ENCODE measurements around the gene METTL26.
"Not testable (repeated sequence)": the region's sequence is repeated elsewhere in the genome, so short reads cannot be mapped to it uniquely, and the experiment has no call there.

Gene METTL26

DNA sequence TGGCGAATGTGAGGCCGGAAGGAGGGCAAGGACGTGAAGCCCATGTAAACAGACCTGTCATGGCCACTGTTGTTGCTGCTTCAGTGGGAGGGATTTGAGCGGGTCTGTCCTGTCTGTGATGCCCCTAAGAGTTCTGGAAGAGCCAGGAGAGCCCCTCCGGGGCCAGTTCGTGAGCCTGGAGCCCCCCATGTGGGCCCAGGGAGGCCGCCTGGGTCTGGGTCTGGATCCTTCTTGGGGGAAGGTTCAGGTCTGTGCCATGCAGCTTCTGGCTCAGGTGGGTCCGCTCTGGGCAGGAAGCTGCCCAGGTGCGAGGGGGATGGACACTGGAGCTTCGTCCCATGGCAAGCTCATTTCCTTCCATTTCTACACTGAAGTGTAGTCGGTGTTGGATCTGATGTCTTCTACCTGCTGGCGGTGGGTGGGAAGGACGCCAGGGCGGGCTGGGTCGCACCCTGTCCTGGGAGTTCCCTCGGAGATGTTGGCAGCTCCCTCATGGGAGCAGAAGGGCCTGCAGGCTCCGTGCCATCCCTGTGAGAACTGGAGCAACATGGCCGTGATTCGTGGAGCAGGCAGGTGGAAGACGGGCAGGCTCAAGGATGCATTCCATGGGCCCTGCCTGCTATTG, 16.5 kb downstream of the METTL26 start:
- no peak overlapping the region for H3K27ac Mint-ChIP-seq
- H3K4me3 Mint-ChIP-seq: no peak overlapping the region
- H3K27me3 Mint-ChIP-seq (ENCODE audit: low read depth): no peaks in the 10 kb centered on the region
- no peaks in the 10 kb centered on the region for H3K4me1 Mint-ChIP-seq (ENCODE audit: low read depth)
- H3K36me3 Mint-ChIP-seq (ENCODE audit: low read depth): peaks cover 2% of the 10 kb centered on the region
- no peaks in the 10 kb centered on the region for H3K9me3 Mint-ChIP-seq

DNA sequence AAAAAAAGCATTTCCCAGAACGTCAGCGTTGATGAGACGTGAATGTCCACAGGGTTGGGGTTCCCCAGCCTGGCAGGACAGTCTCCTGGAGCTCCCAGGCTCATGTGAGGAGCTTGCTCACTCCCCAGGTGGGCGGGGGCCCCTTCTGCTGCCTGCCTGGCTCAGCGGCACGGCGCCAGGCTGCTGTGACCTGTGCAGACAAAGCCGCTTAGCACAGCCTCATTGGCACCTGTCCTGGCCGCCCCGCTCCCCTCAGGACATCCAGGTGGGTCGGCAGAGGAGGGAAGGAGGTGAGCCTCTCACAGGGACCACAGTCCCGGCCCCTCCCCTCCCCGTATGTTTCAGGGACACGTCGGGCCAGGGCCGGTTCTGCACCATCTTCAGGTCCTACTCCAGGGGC, 18.2 kb downstream of the METTL26 start:
- Mint-ChIP-seq H3K4me1 (ENCODE audit: low read depth) (no peaks in the 10 kb centered on the region), H3K27me3 (ENCODE audit: low read depth) (no peaks in the 10 kb centered on the region), H3K27ac (no peak overlapping the region), H3K9me3 (no peaks in the 10 kb centered on the region), H3K36me3 (ENCODE audit: low read depth) (peaks cover 2% of the 10 kb centered on the region), H3K4me3 (no peak overlapping the region)

DNA sequence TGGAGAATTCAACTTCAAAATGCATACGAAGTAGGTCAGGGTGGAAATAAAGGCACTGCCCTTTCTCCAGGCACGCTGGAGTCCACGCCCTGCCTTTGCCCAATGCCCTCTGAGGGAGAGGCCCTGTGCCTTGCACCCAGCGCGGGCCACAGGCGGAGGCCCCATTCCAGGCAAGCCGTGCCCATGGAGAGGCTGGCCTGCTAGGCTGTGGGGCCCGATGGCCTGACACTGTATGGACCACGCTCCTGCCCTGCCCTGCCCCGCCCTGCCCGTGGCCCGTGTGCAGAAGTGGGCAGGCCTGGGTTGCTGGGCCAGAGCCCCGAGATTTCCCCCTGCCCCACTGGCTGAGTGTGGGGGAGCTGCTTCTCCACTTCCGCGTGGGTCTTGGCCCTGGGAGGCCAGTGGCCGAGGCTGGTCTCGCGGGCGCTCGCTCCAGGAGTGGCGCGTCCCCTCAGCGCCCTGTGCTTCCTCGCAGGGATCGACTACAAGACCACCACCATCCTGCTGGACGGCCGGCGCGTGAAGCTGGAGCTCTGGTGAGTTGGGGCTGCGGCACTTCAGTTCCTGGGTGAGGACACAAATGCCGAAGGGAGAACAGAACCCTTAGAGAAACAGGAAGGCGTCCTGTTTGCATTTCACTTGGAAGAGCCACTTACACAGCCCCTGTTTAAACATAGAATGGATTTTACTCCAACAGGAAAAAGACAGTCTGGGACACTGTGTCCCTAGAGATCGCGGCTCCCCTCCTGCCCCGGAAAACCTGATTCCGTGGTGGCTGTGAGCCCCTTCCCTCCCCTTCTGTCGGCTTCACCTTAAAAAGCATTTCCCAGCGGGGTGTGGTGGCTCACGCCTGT, 19.1 kb downstream of the METTL26 start:
- peaks cover 2% of the 10 kb centered on the region for H3K36me3 Mint-ChIP-seq (ENCODE audit: low read depth)
- no peak overlapping the region for H3K27ac Mint-ChIP-seq
- H3K4me3 Mint-ChIP-seq: no peak overlapping the region
- H3K4me1 Mint-ChIP-seq (ENCODE audit: low read depth): no peaks in the 10 kb centered on the region
- no peaks in the 10 kb centered on the region for H3K9me3 Mint-ChIP-seq
- no peaks in the 10 kb centered on the region for H3K27me3 Mint-ChIP-seq (ENCODE audit: low read depth)

DNA sequence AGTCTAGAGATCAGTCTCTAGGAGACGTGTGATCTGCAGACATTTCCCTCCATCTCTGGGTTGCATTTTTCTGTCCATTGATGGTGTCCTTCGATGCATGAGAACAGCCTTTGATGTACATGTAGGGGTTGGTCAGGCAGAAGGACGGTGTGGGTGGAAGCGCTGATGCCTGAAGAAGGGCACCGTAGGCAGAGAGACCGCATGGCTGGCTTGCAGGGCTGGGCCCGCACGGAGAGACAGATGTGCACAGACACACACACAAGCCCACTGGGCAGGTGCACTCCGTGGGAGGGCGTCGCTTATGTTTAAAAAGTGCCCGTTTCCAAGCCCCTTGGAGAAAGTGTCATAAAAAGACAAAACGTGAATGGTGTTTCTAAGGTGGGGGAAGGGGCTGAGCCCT, 21.0 kb downstream of the METTL26 start:
- no peaks in the 10 kb centered on the region for H3K9me3 Mint-ChIP-seq
- no peak overlapping the region for H3K27ac Mint-ChIP-seq
- peaks cover 2% of the 10 kb centered on the region for H3K4me1 Mint-ChIP-seq (ENCODE audit: low read depth)
- no peak overlapping the region for H3K4me3 Mint-ChIP-seq
- H3K36me3 Mint-ChIP-seq (ENCODE audit: low read depth): peaks cover 2% of the 10 kb centered on the region
- no peaks in the 10 kb centered on the region for H3K27me3 Mint-ChIP-seq (ENCODE audit: low read depth)

DNA sequence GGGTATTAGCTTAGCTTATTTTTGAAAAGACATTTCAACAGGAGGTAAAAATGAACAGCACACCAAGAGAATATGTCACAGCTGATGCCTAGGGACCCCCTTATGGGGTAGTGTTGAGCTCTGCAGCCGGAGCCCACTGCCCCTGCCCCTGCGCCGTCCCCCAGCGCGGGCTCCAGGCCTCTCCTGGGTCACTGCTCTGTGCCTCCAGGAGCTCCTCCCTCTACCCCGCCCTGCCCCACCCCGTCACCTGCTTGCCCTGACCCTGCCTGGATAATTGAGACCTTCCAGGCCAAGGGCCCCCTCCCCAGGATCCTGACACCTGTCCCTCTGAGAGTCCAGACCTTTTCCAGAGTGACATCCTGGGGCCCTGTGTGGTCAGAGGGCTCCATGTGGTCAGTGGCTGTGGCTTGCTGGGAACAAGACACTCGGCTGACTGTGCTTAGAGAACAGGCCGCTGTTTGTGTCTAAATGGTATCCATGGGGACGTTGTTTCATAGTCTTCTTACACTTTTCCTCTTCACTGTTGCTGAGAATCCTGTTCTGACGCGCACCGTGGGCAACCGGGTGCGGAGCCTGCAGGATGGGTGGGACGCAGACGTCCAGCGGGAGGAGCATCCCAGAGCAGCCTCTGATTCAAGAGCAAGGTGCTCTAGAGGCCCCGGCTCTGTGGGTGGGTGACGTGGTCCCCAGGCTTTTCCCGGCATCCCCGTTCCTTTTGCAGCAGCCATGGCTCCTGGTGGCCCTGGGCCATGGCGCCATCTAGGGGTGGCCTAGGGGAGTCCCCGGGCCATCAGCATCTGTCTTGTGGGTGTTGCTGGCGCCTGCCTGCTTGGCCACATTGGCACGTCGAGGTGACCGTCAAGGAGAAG, 25.4 kb downstream of the METTL26 start:
- H3K9me3 Mint-ChIP-seq: no peaks in the 10 kb centered on the region
- H3K4me1 Mint-ChIP-seq (ENCODE audit: low read depth): peaks cover 2% of the 10 kb centered on the region
- H3K4me3 Mint-ChIP-seq: no peak overlapping the region
- no peaks in the 10 kb centered on the region for H3K27me3 Mint-ChIP-seq (ENCODE audit: low read depth)
- no peak overlapping the region for H3K27ac Mint-ChIP-seq
- peaks cover 2% of the 10 kb centered on the region for H3K36me3 Mint-ChIP-seq (ENCODE audit: low read depth)

DNA sequence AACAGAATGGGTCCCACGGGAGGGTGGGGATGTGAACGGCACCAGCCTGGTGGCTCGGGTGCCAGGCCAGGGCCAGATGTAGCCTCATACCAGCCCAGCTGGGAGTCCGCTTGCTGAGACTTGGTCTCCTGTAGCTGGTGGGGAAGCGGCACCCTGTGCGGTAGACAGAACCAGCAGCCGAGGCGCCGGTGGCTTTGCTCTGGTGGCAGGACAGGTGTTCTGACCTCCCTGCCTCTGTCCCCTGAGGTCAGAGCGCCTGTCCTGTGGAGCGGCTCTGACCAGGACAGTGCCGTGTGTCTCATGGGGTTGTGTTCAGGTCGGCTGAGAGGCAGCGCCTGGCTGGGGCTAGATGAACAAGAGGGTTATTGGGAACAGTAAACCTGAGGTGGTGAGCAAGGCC, 26.1 kb downstream of the METTL26 start:
- Mint-ChIP-seq H3K4me1 (ENCODE audit: low read depth) (peaks cover 2% of the 10 kb centered on the region), H3K27ac (no peak overlapping the region), H3K36me3 (ENCODE audit: low read depth) (peaks cover 2% of the 10 kb centered on the region), H3K27me3 (ENCODE audit: low read depth) (no peaks in the 10 kb centered on the region), H3K4me3 (no peak overlapping the region), H3K9me3 (no peaks in the 10 kb centered on the region)

DNA sequence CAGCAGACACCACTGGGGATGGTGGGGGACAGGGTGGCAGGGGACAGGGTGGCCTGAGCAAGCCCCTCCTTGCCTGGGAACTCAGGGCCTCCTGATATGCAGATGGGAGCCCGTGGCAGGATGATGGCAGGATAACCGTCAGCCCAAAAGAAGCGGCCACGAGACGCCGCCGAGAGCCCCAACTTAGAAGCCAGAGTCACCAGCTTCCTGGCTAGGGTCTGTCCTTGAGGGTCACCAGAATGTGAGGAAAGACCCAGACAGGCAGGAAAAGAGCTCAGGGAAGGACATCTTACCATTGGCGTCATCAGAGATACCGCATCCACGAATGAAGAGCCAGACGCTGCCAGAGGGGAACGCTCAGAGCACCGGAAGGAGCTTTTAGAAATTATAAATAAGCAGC, 26.8 kb downstream of the METTL26 start:
- Mint-ChIP-seq H3K27me3 (ENCODE audit: low read depth) (no peaks in the 10 kb centered on the region), H3K4me1 (ENCODE audit: low read depth) (peaks cover 2% of the 10 kb centered on the region), H3K9me3 (no peaks in the 10 kb centered on the region), H3K4me3 (no peak overlapping the region), H3K27ac (no peak overlapping the region), H3K36me3 (ENCODE audit: low read depth) (no peaks in the 10 kb centered on the region)

DNA sequence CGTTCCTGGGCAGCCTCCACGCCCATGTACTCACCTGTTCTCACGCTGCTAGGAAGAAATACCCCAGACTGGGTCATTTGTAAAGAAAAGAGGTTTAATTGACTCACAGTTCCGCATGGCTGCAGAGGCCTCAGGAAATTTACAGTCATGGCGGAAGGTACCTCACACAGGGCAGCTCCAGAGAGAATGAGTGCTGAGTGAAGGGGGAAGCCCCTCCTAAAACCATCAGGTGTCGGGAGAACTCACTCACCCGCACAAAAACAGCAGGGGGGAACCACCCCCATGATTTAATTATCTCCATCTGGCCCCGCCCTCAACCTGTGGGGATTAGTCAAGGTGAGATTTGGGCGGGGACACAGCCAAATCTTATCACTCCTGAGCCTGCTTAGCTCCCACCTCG, 28.1 kb downstream of the METTL26 start:
- Mint-ChIP-seq H3K27me3 (ENCODE audit: low read depth) (no peaks in the 10 kb centered on the region), H3K4me3 (no peak overlapping the region), H3K27ac (no peak overlapping the region), H3K9me3 (no peaks in the 10 kb centered on the region), H3K36me3 (ENCODE audit: low read depth) (no peaks in the 10 kb centered on the region), H3K4me1 (ENCODE audit: low read depth) (peaks cover 5% of the 10 kb centered on the region)

DNA sequence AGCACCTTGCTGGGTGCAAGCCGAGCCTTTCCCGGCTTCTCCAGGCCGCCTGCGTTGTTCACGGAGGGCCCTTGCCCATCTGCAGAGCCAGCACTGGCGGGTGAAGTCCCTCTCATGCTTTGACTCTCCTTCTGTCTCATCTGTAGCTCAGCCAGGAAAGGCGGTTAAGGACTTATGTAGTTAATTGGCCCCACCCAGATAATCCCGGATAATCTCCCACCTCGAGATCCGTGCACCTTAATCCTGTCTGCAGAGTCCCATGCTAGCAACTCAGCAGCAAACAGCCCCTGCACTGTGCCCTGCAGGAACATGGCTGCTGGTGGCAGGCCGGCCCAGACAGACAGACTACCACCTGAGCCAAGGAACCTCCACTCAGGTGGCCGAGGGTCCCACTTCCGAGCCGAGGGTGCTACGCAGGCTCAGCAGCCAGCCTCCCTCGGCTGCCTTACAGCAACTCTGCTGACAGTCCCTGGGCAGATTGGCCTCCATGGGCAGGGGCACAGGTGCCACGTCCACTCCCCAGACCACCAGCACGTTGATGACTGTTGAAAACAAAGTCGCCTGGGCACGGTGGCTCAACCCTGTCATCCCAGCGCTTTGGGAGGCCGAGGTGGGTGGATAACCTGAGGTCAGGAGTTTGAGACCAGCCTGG, 29.3 kb downstream of the METTL26 start:
- H3K4me3 Mint-ChIP-seq: no peak overlapping the region
- H3K27me3 Mint-ChIP-seq (ENCODE audit: low read depth): no peaks in the 10 kb centered on the region
- H3K27ac Mint-ChIP-seq: no peak overlapping the region
- peaks cover 5% of the 10 kb centered on the region for H3K4me1 Mint-ChIP-seq (ENCODE audit: low read depth)
- no peaks in the 10 kb centered on the region for H3K9me3 Mint-ChIP-seq
- no peaks in the 10 kb centered on the region for H3K36me3 Mint-ChIP-seq (ENCODE audit: low read depth)

DNA sequence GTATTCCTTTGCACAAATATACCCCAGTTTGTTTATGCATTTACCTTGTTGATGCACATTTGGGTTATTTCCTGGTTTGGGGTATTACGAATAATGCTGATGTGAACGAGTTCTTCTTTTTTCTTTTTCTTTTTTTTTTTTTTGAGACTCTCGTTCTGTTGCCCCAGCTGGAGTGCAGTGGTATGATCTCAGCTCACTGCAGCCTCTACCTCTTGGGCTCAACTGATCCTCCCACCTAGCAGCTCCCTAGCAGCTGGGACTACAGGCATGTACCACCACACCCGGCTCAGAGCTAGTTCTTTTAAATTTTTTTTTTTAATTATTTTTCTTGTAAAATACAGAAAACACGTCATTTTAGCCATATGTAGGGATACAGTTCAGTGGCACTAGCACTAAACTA, 32.2 kb downstream of the METTL26 start:
- H3K9me3 Mint-ChIP-seq: no peaks in the 10 kb centered on the region
- H3K4me3 Mint-ChIP-seq: no peak overlapping the region
- no peaks in the 10 kb centered on the region for H3K27me3 Mint-ChIP-seq (ENCODE audit: low read depth)
- peaks cover 2% of the 10 kb centered on the region for H3K4me1 Mint-ChIP-seq (ENCODE audit: low read depth)
- H3K36me3 Mint-ChIP-seq (ENCODE audit: low read depth): no peaks in the 10 kb centered on the region
- H3K27ac Mint-ChIP-seq: no peak overlapping the region

DNA sequence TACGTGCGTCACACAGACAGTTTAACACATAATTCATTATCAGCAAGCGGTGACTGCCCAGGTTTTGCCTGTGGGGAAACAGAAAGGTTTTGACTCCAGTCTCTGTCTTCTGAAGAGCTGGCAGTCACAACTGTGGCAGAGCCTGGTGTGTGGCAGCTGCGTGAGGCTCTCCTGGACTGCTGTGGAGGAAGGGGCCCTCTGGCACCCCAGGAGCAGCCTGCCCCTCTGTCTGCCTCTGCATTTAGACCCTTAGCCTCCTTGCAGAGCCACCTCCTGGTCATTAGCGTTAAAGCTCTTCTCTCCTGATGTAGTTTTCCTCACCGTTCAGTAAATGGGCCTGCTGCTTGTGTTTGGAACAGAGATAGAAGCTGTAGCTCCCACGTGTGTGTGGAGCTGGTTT, 35.3 kb downstream of the METTL26 start:
- Mint-ChIP-seq H3K4me1 (ENCODE audit: low read depth) (peaks cover 5% of the 10 kb centered on the region), H3K36me3 (ENCODE audit: low read depth) (peaks cover 9% of the 10 kb centered on the region), H3K9me3 (no peaks in the 10 kb centered on the region), H3K4me3 (no peak overlapping the region), H3K27me3 (ENCODE audit: low read depth) (no peaks in the 10 kb centered on the region), H3K27ac (no peak overlapping the region)

DNA sequence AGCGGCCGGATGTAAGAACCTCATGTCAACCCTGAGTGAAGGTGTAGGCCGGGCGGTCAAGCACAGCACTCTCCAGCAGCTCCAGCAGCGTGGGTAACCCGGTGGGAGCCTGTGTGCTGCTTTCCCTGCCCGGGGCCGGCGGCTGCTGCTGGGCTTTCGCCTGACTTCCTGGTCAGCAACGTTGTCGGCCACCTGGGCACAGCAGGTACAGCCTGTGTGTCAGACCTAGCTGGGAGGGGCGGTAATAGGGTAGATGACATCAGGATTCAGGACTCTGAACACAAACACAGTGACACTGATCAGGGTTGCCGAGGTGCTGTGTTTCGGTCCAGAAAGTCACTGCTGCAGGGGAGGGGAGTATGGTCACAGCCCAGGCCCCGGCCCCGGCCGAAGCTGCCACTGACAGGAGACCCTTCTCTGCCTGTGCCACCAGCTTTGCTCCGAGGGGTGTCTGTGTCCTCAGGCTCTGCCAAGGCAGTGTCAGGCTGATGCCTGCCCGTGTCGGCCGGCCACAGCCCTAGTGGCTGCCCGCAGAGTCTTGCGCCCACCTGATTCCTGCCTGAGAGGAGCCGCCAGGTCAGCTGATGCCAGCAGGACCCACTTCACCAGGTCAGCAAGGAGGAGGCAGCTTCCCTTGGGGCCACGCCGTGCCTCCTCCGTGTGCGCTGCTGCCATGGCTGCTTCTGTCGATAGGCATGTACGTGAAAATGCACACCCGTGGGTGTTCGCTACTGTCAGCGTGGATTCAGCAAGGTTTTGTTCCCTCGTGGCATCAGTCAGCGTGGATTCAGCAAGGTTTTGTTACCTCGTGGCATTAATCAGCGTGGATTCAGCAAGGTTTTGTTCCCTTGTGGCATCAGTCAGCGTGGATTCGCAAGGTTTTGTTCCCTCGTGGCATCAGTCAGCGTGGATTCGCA, 37.0 kb downstream of the METTL26 start:
- peaks cover 12% of the 10 kb centered on the region for H3K36me3 Mint-ChIP-seq (ENCODE audit: low read depth)

DNA sequence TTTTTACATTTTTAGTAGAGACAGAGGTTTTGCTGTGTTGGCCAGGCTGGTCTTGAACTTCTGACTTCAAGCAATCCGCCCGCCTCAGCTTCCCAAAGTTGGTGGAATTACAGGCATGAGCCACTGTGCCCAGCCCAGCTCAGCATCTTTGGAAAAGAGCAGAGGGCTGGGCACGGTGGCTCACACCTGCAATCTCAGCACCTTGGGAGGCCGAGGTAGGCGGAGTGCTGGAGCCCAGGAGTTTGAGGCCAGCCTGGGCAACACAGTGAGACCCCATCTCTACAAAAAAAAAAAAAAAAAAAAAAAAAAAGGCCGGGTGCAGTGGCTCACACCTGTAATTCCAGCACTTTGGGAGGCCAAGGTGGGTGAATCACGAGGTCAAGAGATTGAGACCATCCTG, 38.5 kb downstream of the METTL26 start:
- not testable (repeated sequence) for H3K27ac Mint-ChIP-seq; H3K27me3 Mint-ChIP-seq (ENCODE audit: low read depth); H3K4me3 Mint-ChIP-seq; H3K4me1 Mint-ChIP-seq (ENCODE audit: low read depth); H3K9me3 Mint-ChIP-seq
- peaks cover 12% of the 10 kb centered on the region for H3K36me3 Mint-ChIP-seq (ENCODE audit: low read depth)

More for the DNA sequence above, 37.0 kb downstream of the METTL26 start:
- no peaks in the 10 kb centered on the region for H3K9me3 Mint-ChIP-seq
- H3K4me1 Mint-ChIP-seq (ENCODE audit: low read depth): peaks cover 7% of the 10 kb centered on the region
- H3K27me3 Mint-ChIP-seq (ENCODE audit: low read depth): no peaks in the 10 kb centered on the region
- no peak overlapping the region for H3K27ac Mint-ChIP-seq
- no peak overlapping the region for H3K4me3 Mint-ChIP-seq

DNA sequence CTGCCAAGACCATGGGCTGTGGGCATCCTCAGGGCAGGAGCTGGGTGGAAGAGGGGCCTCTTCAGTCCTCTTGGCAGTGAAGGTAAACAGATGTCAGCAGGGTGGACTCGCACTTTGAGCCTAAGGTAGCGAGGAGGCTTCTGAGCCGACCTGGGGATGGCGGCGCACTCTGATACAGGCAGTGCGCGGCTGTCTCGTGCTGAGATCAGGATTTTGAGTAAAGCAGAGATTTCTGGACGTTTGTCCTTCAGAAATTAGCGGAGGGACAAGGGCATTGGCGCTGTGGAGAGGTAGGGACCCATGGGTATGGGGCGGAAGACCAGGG, 39.4 kb downstream of the METTL26 start:
- H3K27me3 Mint-ChIP-seq (ENCODE audit: low read depth): no peaks in the 10 kb centered on the region
- H3K4me3 Mint-ChIP-seq: no peak overlapping the region
- no peaks in the 10 kb centered on the region for H3K9me3 Mint-ChIP-seq
- peaks cover 11% of the 10 kb centered on the region for H3K4me1 Mint-ChIP-seq (ENCODE audit: low read depth)
- H3K36me3 Mint-ChIP-seq (ENCODE audit: low read depth): peaks cover 12% of the 10 kb centered on the region
- H3K27ac Mint-ChIP-seq: no peak overlapping the region
